ENCODE measurements around the gene PDE11A. TPM values are rescaled to one million over a fixed set of nuclear protein-coding genes. Genes with fewer than 3 reads are reported as not detected.
A peak's percentile ranks its signal among the peaks of the same experiment; 100 is the strongest.
"Not testable (repeated sequence)": the region's sequence is repeated elsewhere in the genome, so short reads cannot be mapped to it uniquely, and the experiment has no call there.

The PDE11A gene
- total RNA-seq, 8 experiments from 2014 or later = 0.31 to 6.9 (median 3.9) TPM

GRCh38 chr2:177989029-177989885, 83.3 kb downstream of the PDE11A start:
- 6 to 92% (median 77%) methylated on average over 1 to 4 of the region's 4 CpGs for WGBS, 10 experiments
- in situ Hi-C loops (cut with MboI; ENCODE audit: low pct_unique_long_range_greater_than_20kb in 2 of 9, low sequenced_read_pairs in 9 of 9, unreplicated experiment in 9 of 9) = no loop called here
- peak in 3 of 8 experiments; percentile 21 to 89 (median 77) for ATAC-seq (replicated peaks in 6 of 8)
- no peak overlapping the region for H3K27ac ChIP-seq
- no peak overlapping the region for H3K4me3 ChIP-seq
- peaks cover 0 to 3% of the 10 kb centered on the region in 2 donors for H3K4me1 ChIP-seq (replicated peaks in 1 of 2)

- Histone ChIP-seq H3K4me3 (no peak overlapping the region), H3K4me1 (replicated peaks in 1 of 2) (no peaks in the 10 kb centered on the region), H3K27ac (no peak overlapping the region)
- WGBS, 10 experiments = 0 to 100% (median 83%) methylated on average over 1 of the region's 1 CpG; no CpG with 5 or more reads in 7 of the 10 experiments
- ATAC-seq (replicated peaks in 6 of 8) = peak in 2 of 8 experiments; percentile 47 to 82
- in situ Hi-C loops (cut with MboI; ENCODE audit: low pct_unique_long_range_greater_than_20kb in 2 of 9, low sequenced_read_pairs in 9 of 9, unreplicated experiment in 9 of 9) = no loop called here
Measured at GRCh38 chr2:177984749-177985148, 87.8 kb downstream of the PDE11A start.

- peak in 3 of 8 experiments; percentile 69 to 84 (median 71) for ATAC-seq (replicated peaks in 6 of 8)
- no peaks in the 10 kb centered on the region for H3K4me1 ChIP-seq (replicated peaks in 1 of 2)
- H3K27ac ChIP-seq = no peak overlapping the region
- in situ Hi-C loops (cut with MboI; ENCODE audit: low pct_unique_long_range_greater_than_20kb in 2 of 9, low sequenced_read_pairs in 9 of 9, unreplicated experiment in 9 of 9) = no loop called here
- no peak overlapping the region for H3K4me3 ChIP-seq
- 0 to 10% (median 0%) methylated on average over 1 to 2 of the region's 2 CpGs for WGBS, 10 experiments
Measured at GRCh38 chr2:177983183-177983788, 89.3 kb downstream of the PDE11A start.

- in situ Hi-C loops (cut with MboI; ENCODE audit: low pct_unique_long_range_greater_than_20kb in 2 of 9, low sequenced_read_pairs in 9 of 9, unreplicated experiment in 9 of 9) = no loop called here
- H3K4me1 ChIP-seq (replicated peaks in 1 of 2) = no peaks in the 10 kb centered on the region
- no peak overlapping the region for H3K4me3 ChIP-seq
- peak in 1 of 8 experiments; percentile 67 for ATAC-seq (replicated peaks in 6 of 8)
- H3K27ac ChIP-seq = no peak overlapping the region
- WGBS, 10 experiments = 0 to 90% (median 72%) methylated on average over 1 of the region's 8 CpGs; no CpG with 5 or more reads in 4 of the 10 experiments
Measured at GRCh38 chr2:177972782-177973181, 99.8 kb downstream of the PDE11A start.

DNA sequence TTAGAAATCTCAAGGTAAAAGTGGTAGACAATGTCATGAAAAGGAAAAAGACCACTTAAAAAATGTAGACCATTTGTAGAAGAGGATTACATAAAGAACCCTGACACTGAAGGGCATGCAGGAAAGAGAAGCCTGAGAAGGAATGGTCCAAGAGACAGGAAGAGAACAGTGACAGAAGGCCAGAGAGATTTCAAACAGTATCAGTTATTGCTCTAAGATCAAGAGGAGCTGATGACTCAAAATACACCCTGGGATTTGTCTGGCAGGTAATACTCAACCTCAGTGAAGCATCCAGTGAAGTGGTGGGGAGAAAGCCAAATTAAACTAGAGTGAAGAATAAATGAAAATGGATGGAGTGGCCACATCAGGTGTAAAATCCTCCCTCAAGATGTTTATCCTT, 100.5 kb downstream of the PDE11A start:
- in situ Hi-C loops (cut with MboI; ENCODE audit: low pct_unique_long_range_greater_than_20kb in 2 of 9, low sequenced_read_pairs in 9 of 9, unreplicated experiment in 9 of 9) = no loop called here
- no peak overlapping the region for H3K27ac ChIP-seq

DNA sequence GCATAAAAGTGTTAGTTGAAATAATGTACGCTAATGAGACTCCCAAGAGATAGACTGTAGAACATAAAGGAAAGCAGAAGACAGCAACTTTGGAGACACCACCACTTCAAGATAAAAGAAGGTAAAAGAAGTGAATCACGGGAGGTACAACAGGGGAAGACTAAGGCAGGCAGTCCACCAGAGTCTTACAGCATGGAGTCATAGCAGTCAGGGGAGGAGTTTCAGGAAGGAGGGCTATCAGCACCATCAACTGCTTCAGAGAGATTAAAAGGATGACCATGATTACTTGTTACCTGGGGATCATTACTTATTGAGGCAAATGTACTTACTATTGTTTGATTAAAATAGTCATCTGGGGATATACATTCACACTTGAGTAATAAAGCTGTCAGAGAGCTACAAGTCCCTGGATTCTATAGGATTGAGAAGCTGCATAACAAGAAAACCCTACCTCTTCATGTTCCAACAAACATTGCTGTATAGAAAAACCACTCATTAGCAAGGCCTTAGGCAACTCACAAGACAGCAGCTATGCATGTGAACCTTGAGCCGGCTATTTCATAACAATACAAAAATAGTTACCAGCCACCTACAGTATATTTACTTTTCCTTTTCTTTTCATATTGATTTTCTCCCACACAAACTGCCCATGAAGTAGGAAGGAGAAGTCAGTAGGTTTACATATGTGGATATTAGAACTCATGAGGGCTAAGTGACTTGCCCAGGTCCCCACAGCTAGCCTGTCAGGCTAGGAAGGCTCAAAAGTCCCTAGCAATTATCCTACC, 101.7 kb downstream of the PDE11A start:
- 15 to 100% (median 81%) methylated on average over 1 to 3 of the region's 3 CpGs for WGBS, 10 experiments
- peak in 3 of 8 experiments; percentile 22 to 58 (median 25) for ATAC-seq (replicated peaks in 6 of 8)
- Histone ChIP-seq H3K4me3 (no peak overlapping the region), H3K4me1 (replicated peaks in 1 of 2) (no peaks in the 10 kb centered on the region), H3K27ac (no peak overlapping the region)
- in situ Hi-C loops (cut with MboI; ENCODE audit: low pct_unique_long_range_greater_than_20kb in 2 of 9, low sequenced_read_pairs in 9 of 9, unreplicated experiment in 9 of 9) = no loop called here

More for the DNA sequence above, 100.5 kb downstream of the PDE11A start:
- H3K4me1 ChIP-seq (replicated peaks in 1 of 2) = no peaks in the 10 kb centered on the region
- H3K4me3 ChIP-seq = no peak overlapping the region
- no peak for ATAC-seq (replicated peaks in 6 of 8)

- H3K27ac ChIP-seq = no peak overlapping the region
- H3K4me1 ChIP-seq (replicated peaks in 1 of 2) = no peaks in the 10 kb centered on the region
- no peak for ATAC-seq (replicated peaks in 6 of 8)
- 0 to 100% (median 42%) methylated on average over 1 of the region's 1 CpG; no CpG with 5 or more reads in 3 of the 10 experiments for WGBS, 10 experiments
- in situ Hi-C loops (cut with MboI; ENCODE audit: low pct_unique_long_range_greater_than_20kb in 2 of 9, low sequenced_read_pairs in 9 of 9, unreplicated experiment in 9 of 9) = no loop called here
- no peak overlapping the region for H3K4me3 ChIP-seq
Measured at GRCh38 chr2:177964892-177965291, 107.7 kb downstream of the PDE11A start.

- WGBS, 10 experiments = 17 to 91% (median 63%) methylated on average over 1 of the region's 1 CpG; no CpG with 5 or more reads in 3 of the 10 experiments
- no peak overlapping the region for H3K27ac ChIP-seq
- in situ Hi-C loops (cut with MboI; ENCODE audit: low pct_unique_long_range_greater_than_20kb in 2 of 9, low sequenced_read_pairs in 9 of 9, unreplicated experiment in 9 of 9) = no loop called here
- no peak for ATAC-seq (replicated peaks in 6 of 8)
- H3K4me3 ChIP-seq = no peak overlapping the region
- H3K4me1 ChIP-seq (replicated peaks in 1 of 2) = no peaks in the 10 kb centered on the region
Measured at GRCh38 chr2:177952151-177952550, 120.4 kb downstream of the PDE11A start.

- H3K27ac ChIP-seq; ATAC-seq (replicated peaks in 6 of 8); in situ Hi-C loops (cut with MboI; ENCODE audit: low pct_unique_long_range_greater_than_20kb in 2 of 9, low sequenced_read_pairs in 9 of 9, unreplicated experiment in 9 of 9); H3K4me3 ChIP-seq; H3K4me1 ChIP-seq (replicated peaks in 1 of 2): not testable (repeated sequence)
- WGBS, 10 experiments = 33 to 100% (median 100%) methylated on average over 1 of the region's 3 CpGs
Measured at GRCh38 chr2:177947598-177947997, 125.0 kb downstream of the PDE11A start.

GRCh38 chr2:177944530-177944929, 128.0 kb downstream of the PDE11A start:
- ATAC-seq (replicated peaks in 6 of 8); H3K4me3 ChIP-seq; H3K4me1 ChIP-seq (replicated peaks in 1 of 2); H3K27ac ChIP-seq; in situ Hi-C loops (cut with MboI; ENCODE audit: low pct_unique_long_range_greater_than_20kb in 2 of 9, low sequenced_read_pairs in 9 of 9, unreplicated experiment in 9 of 9): not testable (repeated sequence)
- WGBS, 10 experiments = 76 to 100% methylated on average over 2 to 5 of the region's 14 CpGs; no CpG with 5 or more reads in 8 of the 10 experiments

- peak in 2 of 8 experiments; percentile 52 to 71 for ATAC-seq (replicated peaks in 6 of 8)
- in situ Hi-C loops (cut with MboI; ENCODE audit: low pct_unique_long_range_greater_than_20kb in 2 of 9, low sequenced_read_pairs in 9 of 9, unreplicated experiment in 9 of 9) = no loop called here
- H3K4me3 ChIP-seq = no peak overlapping the region
- WGBS, 10 experiments = 40 to 100% (median 57%) methylated on average over 1 of the region's 1 CpG; no CpG with 5 or more reads in 5 of the 10 experiments
- no peaks in the 10 kb centered on the region for H3K4me1 ChIP-seq (replicated peaks in 1 of 2)
- no peak overlapping the region for H3K27ac ChIP-seq
Measured at GRCh38 chr2:177942731-177943130, 129.8 kb downstream of the PDE11A start.

DNA sequence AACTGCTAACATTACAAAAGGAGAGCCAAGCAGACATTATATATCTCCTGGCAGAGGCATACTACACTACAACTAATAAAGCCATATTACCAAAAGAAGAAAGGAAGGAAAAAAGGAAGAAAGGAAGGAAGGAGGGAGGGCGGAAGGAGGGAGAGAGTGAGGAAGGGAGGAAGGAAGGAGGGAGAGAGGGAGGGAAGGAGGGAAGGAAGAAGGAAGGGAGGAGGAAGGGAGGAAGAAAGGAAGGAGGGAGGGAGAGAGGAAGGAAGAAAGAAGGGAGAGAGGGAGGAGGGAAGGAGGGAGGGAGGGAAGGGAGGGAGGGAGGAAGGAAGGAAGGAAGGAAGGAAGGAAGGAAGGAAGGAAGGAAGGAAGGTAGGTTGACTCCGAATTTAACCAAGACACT, 133.4 kb downstream of the PDE11A start:
- H3K4me3 ChIP-seq = no peak overlapping the region
- 80 to 86% methylated on average over 1 of the region's 2 CpGs; no CpG with 5 or more reads in 8 of the 10 experiments for WGBS, 10 experiments

GRCh38 chr2:177930916-177931315, 141.7 kb downstream of the PDE11A start:
- no peak overlapping the region for H3K4me3 ChIP-seq
- no peak overlapping the region for H3K27ac ChIP-seq
- ATAC-seq (replicated peaks in 6 of 8) = no peak
- WGBS, 10 experiments = 8 to 96% (median 74%) methylated on average over 3 to 4 of the region's 4 CpGs
- in situ Hi-C loops (cut with MboI; ENCODE audit: low pct_unique_long_range_greater_than_20kb in 2 of 9, low sequenced_read_pairs in 9 of 9, unreplicated experiment in 9 of 9) = no loop called here
- H3K4me1 ChIP-seq (replicated peaks in 1 of 2) = no peaks in the 10 kb centered on the region

More for the DNA sequence above, 133.4 kb downstream of the PDE11A start:
- Histone ChIP-seq H3K4me1 (replicated peaks in 1 of 2) (no peaks in the 10 kb centered on the region), H3K27ac (no peak overlapping the region)
- in situ Hi-C loops (cut with MboI; ENCODE audit: low pct_unique_long_range_greater_than_20kb in 2 of 9, low sequenced_read_pairs in 9 of 9, unreplicated experiment in 9 of 9) = no loop called here
- ATAC-seq (replicated peaks in 6 of 8) = no peak

Measured in motor neuron (in vitro differentiated cells).